AG08396 (cell line): Measurements from ENCODE around the gene GIT2.
"Not testable (repeated sequence)": the region's sequence is repeated elsewhere in the genome, so short reads cannot be mapped to it uniquely, and the experiment has no call there.

ENCODE experiments used
- DNase-seq: peaks from one replicate; pipeline ENCODE4 v3.0.0; 2012; ENCODE audit warnings: low spot score, mixed read lengths

Gene GIT2

DNA sequence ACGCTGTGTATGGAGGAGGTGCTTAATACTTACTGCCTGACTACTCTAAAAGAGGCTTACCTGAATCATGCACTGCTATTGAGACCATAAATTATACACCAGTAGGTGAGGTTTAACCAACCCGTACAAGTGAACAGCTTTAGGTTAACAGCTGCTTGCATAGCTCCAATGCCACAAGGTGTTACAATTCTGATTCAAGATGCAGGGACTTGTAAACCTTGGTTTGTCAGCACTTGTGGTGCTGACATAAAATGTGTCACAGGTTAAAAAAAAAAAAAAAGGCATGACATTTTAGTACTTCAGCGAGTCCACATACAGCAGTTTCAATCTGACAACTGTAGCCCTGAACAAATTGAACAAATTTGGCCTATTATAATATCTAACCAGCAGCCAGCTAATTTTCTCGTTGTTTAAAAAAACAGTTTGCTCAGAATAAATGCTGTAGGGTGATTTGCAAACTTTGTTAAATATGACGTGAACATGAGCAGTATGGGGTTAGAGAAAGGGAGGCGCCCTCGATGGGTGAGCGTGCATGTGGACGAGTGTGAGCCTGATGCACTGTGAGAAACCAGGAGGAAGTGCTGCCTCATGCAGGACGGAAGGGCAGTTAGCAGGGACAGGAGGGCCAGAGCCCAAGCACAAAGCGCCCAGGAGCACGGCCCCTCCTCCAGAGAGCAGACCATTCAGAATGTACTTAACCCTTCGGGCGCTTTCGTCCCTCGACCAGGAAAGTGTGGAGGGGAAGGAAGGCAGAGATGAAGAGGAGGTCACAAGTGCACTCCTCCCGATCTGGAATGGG is 51.4 kb downstream of the GIT2 start:
- DNase-seq = no peak

DNA sequence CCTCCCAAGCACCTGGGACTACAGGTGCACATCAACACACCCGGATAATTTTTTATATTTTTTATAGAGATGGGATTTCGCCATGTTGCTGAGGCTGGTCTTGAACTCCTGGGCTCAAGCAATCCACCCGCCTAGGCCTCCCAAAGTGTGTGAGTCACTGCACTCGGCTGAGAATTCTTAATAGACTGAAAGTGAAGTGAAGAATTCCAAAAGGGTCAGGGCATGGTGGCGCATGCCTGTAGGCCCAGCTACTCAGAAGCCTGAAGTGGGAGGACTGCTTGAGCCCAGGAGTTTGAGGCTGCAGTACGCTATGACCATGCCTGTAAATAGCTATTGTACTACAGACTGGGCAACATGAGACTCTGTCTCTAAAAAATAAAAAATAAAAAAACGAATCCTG is 52.4 kb downstream of the GIT2 start:
- no peak for DNase-seq

DNA sequence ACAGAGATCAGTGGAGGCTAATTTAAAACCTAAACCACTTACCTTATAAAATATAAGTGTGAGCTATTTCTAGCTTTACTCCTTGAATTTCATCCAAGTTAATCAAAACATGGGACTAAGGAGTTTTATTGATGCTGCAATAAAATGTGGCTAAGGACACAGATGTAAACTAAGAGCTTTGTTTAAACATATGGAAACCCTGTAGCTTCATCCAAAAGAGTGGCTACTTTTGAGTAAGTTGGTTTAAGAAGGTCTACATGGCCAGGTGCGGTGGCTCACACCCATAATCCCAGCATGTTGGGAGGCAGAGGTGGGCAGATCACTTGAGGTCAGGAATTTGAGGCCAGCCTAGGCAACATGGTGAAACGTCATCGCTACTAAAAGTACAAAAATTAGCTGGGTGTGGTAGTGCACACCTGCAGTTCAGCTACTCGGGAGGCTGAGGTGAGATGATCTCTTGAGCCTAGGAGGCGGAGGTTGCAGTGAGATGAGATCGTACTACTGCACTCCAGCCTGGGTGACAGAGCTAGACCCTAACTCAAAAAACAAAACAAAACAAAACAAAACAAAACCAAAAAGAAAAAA is 55.7 kb downstream of the GIT2 start:
- DNase-seq = no peak

DNA sequence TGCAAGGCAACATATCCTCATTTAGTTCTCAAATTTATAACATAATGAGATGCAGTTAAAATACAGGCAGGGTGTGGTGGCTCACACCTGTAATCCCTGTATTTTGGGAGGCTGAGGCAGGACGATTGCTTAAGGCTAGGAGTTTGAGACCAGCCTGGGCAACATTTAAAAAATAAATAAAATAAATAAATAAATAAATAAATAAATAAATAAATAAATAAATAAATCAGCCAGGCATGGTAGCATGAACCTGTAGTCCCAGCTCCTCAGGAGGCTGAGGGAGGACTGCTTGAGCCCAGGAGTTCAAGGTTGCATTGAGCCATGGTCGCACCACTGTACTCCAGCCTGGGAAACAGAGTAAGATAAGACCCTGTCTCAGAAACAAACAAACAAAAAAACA is 56.7 kb downstream of the GIT2 start:
- DNase-seq = no peak

DNA sequence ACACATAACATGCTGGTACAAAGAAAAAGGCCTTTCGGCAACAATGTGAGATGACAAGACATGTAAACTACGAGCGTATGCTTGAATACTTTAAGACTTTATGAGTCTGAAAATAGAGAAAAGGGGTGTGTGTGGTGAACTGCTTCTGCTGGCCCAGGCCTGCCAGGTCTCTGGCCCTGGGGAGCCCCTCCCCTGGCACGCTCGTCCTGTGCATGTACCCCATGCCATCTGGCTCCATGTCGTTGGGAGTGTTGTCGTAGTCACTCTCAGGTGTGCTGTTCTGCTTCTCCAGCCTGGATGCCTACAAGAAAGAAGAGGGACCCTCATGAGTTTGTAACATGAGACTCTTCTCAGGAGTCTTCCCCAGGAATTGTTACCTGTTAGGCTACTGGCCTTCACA is 57.2 kb downstream of the GIT2 start:
- DNase-seq = no peak

DNA sequence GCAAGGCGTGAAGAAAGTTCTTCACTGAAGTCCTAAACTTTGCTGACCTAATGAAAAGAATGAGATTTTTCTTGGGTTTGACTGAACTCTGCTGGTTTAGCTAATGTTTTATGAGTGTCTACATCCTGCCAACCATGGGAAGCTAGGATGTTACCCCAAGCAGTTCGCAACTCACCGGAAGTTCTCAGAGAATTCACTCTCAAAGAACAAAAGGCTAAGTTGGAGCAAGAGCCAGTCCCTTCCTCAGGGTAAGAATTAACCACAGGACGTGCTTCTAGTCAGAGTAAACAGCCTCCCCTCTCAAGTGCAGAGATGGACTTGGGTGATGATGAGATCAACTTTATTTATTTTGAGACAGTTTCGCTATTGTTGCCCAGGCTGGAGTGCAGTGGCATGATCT is 58.8 kb downstream of the GIT2 start:
- no peak for DNase-seq

DNA sequence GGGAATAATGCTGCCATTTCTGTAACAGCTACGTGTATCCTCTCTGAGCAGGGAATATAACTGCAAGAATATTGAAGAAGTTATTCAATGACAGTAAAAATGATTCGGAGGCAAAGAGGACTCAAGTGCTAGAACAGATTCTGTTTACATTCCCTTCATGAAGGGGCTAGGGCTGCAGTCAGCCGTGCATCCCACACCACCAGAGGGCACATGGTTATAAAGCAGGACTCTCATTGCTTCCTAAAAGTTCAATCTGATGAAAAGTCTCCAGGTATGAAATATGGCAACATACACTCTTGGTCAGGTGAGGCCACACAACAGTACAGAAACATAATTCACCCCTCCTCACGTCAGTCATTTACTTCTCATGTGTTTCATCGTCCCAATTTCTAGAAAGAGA is 62.1 kb downstream of the GIT2 start:
- no peak for DNase-seq

GRCh38 chr12:109932878-109933503 is 63.2 kb downstream of the GIT2 start:
- no peak for DNase-seq

- no peak for DNase-seq
Measured at GRCh38 chr12:109931143-109931542, 65.0 kb downstream of the GIT2 start.

- DNase-seq = peak; percentile 38
Measured at GRCh38 chr12:109930028-109930800, 66.0 kb downstream of the GIT2 start.

- DNase-seq = not testable (repeated sequence)
Measured at GRCh38 chr12:109929326-109929725, 66.8 kb downstream of the GIT2 start.

- DNase-seq = no peak
Measured at GRCh38 chr12:109928058-109928656, 68.0 kb downstream of the GIT2 start.

DNA sequence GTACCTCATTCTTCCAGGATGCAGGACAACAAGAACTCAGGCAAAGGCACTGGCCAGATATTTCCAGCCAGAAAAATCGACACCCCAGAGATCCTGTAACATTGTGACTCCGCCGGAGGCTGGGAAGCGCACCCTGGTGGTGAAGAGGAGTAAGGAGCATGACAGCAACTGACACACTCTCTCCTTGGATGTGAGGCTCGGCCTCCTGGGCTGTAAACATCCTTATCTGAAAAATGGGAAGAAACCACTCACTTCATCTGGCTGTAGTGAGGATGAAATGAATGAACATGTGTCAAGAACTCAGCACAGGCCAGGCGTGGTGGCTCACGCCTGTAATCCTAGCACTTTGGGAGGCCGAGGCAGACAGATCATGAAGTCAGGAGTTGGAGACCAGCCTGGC is 68.5 kb downstream of the GIT2 start:
- DNase-seq = peak; percentile 74

DNA sequence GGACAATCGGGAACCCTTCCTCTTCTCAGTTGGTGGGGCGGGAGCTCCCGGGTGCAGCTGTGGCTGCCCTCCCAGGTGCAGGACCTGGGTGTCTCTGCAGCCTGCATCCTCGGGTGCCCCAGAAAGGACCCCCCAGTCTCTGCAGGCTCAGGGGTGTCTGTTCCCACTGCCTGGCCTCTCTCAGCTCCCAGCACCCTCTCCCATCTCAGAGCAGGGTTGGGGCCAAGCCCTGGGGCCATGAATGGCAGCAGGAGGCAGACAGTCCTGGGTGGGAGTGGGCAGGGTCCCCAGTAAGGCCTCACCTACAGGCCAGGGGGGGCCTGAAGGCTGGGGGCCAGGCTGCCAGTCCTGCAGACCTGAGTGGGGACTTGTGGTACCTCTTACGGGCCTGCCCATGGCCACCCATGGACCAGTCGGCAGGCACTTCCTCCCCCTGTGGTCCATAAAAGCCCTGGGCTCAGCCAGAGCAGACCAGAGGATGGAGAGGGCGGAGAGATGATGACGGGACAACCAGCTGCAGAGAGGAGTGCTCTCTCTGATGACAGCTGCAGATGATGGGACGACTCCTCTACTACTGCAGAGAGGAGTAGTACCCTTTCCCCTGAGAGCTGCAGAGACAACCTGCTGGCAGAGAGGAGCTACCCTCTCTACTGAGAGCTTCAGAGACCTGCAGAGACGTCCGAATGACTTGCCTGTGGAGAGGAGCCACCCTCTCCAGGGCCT is 69.5 kb downstream of the GIT2 start:
- DNase-seq = no peak

- no peak for DNase-seq
Measured at GRCh38 chr12:109926016-109926415, 70.2 kb downstream of the GIT2 start.

GRCh38 chr12:109925185-109925840 is 70.9 kb downstream of the GIT2 start:
- DNase-seq = no peak

DNA sequence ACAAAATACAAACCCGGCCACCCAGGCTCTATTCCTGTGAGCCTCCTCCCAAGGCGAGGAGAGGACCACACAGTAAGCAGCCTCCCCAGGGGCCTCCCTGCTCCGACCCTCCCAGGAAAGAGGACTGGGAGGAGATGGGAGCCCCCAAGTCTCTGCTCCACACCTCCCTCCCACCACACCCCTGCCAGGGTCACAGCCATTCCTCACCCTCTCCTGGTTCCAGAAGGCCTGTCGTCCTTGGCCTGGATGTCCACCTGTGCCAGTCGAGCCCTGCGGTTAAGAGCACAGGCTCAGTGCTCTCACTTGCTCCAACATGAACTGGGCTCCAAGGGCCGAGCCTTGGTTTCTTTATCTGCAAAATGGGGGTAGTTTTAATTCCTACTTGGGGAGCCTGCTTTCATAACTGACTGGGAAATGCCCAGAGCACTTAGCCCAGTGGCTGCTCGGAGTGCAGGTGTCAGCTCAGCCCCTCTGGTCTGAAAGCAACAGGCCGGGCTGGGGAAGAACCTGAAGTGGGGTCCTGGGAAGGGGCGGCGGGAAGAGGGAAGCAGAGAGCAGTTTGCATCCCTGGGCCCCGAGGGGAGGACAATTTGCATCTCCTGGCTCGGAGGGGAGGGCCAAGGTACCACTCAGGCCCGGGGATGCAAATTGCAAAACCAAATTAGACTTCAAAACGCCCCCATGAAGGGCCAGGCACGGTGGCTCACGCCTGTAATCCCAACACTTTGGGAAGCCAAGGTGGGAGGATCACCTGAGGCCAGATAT is 72.5 kb downstream of the GIT2 start:
- DNase-seq = no peak

- DNase-seq = no peak
Measured at GRCh38 chr12:109923038-109923437, 73.1 kb downstream of the GIT2 start.

GRCh38 chr12:109921982-109922381 is 74.2 kb downstream of the GIT2 start:
- no peak for DNase-seq

- no peak for DNase-seq
Measured at GRCh38 chr12:109920261-109920780, 75.8 kb downstream of the GIT2 start.
